Activated naive CD4-positive, alpha-beta T cell treated with Interleukin-2 at 50 U/mL for 16 hours (primary cell): ENCODE results near the gene C3.
A peak's percentile ranks its signal among the peaks of the same experiment; 100 is the strongest.

Source experiments
- DNase-seq: peaks from one replicate; pipeline ENCODE4 v3.0.0-alpha.2; 2020

C3 gene

DNA sequence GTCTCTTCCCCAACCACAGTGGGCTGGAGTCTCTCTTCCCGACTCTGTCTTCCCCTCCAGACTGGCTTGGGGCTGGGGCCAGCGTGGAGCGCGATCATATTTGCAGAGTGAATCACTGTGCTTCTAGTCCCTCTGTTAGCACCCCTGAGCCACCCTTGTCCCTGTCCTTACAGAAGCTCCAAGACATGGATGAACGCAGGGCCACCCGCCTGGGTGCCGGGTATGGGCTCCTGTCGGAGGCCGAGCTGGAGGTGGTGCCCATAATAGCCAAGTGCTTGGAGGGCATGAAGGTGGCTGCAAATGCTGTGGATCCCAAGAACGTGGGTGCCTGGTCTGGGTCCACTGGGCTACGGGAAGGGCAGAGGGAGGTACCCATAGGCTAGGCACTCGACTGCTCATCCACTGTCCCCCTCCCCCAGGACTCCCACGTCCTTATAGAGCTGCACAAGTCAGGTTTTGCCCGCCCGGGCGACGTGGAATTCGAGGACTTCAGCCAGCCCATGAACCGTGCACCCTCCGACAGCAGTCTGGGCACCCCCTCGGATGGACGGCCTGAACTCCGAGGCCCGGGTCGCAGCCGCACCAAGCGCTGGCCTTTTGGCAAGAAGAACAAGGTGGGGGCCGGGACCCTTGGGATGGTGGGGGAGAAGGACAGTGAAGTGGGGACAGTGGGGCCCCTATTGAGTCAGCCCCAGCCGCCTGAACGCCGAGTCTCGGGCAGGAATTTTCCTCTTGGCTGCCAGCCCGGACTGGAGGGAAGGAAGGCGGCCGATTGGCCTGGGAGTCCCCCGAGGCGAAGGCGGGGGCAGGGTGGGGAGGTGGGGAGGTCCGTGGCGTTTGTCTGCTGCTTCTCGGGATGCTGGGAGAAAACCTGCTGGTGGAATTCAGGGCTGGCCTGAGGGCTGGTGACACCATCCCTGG is 24.2 kb upstream of the C3 start:
- no peak for DNase-seq

- no peak for DNase-seq
Observed at GRCh38 chr19:6743714-6744380, 23.4 kb upstream of the C3 start.

- no peak for DNase-seq
Observed at GRCh38 chr19:6743066-6743465, 22.6 kb upstream of the C3 start.

GRCh38 chr19:6740589-6741343 is 20.3 kb upstream of the C3 start:
- DNase-seq = peak; percentile 10

DNA sequence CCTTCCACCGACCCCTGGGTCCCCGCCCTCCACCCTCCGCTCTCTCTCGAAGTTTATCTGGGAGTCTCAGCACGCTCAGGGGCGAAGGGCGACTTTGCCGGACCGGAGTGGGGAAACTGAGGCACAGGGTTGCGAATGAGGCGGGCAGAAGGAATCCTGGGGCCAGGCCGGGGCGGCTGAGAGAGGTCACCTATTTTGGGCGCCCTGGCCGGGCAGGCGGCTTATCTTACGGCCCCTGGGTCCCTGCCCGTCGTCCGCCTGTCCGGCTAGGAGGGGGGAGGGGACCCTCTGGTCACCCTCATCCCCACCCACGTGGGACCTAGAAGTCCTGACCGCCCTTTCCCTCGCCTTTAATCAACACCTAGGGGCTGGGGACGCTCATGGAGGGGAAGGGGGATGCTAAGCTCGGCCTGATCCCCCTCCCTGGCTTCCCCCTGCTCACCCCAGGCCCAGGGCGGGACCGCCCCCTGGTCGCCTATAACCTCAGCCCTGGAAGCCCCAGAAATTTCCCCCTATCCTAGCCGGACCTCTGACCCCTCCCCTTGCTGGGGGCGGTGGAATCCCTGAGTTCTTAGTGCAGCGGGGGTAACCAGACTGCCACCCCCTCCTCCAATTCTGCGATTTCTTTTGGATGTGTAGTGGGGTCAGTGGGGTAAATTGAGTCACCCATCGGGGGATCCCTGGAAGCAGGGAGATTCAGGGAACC is 19.6 kb upstream of the C3 start:
- peak; percentile 17 for DNase-seq

GRCh38 chr19:6739390-6739882 is 19.0 kb upstream of the C3 start, which contains the start of gene TRIP10:
TSS of gene TRIP10 (plus strand) at chr19:6739680. CDS start at chr19:6739762, 82 bp downstream.
- DNase-seq = peak; percentile 82

DNA sequence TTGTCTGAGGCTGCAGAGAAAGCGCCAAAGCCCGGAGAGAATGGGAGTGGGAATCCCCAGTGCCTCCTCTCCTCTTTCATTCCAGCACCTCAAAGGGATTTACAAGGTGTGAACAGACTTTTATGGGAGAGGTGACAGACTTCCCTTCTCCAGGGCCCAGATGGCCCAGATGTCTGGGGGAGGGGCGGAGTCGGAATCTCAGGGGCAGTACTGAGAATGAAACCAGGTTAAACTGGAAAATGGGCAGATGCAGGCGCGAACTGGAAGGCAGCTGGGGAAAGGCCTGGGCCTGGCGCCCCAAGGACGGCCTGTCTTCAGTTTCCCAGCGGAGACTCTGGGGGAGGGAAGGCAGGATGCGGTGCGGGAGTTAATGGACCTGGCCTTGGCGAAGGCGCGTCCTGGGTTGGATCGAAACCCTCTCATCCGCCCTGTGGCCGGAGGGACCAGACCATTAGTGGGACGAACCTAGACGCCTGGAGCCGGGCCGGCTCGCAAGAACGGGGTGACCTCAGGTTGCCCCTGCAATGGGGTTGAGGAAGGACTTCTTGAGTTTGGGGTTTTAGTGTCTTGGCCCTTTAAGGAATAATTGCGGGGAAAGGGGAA is 18.4 kb upstream of the C3 start:
- peak; percentile 24 for DNase-seq

- DNase-seq = peak; percentile 81
Observed at GRCh38 chr19:6737873-6738786, 17.7 kb upstream of the C3 start.

GRCh38 chr19:6737284-6737872 is 16.9 kb upstream of the C3 start, which contains the start of gene GPR108:
TSS of gene GPR108 (minus strand) at chr19:6737580. CDS start at chr19:6737576, 4 bp downstream.
- DNase-seq = peak; percentile 100

GRCh38 chr19:6736917-6737283 is 16.4 kb upstream of the C3 start:
- no peak for DNase-seq

GRCh38 chr19:6736169-6736916 is 15.9 kb upstream of the C3 start:
- DNase-seq = peak; percentile 73

- DNase-seq = no peak
Observed at GRCh38 chr19:6735181-6735911, 14.9 kb upstream of the C3 start.

GRCh38 chr19:6734096-6734696 is 13.7 kb upstream of the C3 start:
- DNase-seq = no peak

- no peak for DNase-seq
Observed at GRCh38 chr19:6733338-6734095, 13.1 kb upstream of the C3 start.

- DNase-seq = no peak
Observed at GRCh38 chr19:6732803-6733337, 12.4 kb upstream of the C3 start.

DNA sequence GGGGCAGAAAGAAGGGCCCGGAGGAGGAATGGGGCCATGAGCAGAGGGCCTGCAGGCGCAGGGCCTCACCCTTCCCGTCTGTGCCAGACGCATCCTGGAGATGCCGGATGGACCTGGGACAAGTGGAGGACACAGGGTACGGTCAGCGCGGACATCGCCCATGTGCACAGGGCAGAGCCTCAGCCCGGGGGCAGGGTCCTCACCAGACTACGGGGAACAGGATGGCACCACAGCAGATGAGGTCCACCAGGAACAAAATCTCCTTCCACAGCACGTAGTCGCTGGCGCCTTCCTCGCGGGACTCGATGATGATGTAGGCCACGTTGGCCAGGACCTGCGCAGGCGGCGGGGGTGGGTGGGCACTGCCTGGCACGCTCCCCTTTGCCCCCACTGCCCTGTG is 11.4 kb upstream of the C3 start:
- no peak for DNase-seq

- DNase-seq = no peak
Observed at GRCh38 chr19:6730941-6731670, 10.7 kb upstream of the C3 start.
